Measurements from ENCODE around the gene ZNF205. TPM values are rescaled to one million over a fixed set of nuclear protein-coding genes. Genes with fewer than 3 reads are reported as not detected.

ZNF205 gene
- total RNA-seq, 1 donor from 2014 or later = 21.1 TPM

DNA sequence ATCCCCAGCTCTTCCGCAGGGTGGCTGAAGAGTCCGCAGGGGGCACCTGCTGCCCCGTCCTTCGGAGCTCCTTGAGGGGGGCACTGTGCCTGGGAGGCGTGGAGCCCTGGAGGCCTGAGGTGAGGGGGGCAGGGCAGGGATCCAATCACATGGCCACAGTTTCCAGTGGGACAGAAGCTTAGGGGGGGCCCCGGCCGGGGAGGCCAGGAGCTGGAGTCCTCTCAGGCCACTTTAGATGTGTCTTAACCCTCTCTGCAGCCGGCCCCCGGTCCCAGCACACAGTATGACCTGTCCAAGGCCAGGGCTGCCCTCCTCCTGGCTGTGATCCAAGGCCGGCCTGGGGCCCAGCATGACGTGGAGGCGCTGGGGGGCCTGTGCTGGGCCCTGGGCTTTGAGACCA is 33.3 kb downstream of the ZNF205 start:
- H3K27me3 Mint-ChIP-seq (ENCODE audit: low read depth) = peaks cover 16% of the 10 kb centered on the region
- H3K4me1 Mint-ChIP-seq = peaks cover 8% of the 10 kb centered on the region
- no peak for DNase-seq (ENCODE audit: low read depth, low spot score)
- H3K4me3 Mint-ChIP-seq = no peak overlapping the region
- H3K36me3 Mint-ChIP-seq (ENCODE audit: low read depth) = peaks cover 7% of the 10 kb centered on the region
- H3K9me3 Mint-ChIP-seq = peaks cover 2% of the 10 kb centered on the region
- TF ChIP-seq, protein P1, sequence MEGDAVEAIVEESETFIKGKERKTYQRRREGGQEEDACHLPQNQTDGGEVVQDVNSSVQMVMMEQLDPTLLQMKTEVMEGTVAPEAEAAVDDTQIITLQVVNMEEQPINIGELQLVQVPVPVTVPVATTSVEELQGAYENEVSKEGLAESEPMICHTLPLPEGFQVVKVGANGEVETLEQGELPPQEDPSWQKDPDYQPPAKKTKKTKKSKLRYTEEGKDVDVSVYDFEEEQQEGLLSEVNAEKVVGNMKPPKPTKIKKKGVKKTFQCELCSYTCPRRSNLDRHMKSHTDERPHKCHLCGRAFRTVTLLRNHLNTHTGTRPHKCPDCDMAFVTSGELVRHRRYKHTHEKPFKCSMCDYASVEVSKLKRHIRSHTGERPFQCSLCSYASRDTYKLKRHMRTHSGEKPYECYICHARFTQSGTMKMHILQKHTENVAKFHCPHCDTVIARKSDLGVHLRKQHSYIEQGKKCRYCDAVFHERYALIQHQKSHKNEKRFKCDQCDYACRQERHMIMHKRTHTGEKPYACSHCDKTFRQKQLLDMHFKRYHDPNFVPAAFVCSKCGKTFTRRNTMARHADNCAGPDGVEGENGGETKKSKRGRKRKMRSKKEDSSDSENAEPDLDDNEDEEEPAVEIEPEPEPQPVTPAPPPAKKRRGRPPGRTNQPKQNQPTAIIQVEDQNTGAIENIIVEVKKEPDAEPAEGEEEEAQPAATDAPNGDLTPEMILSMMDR (conservative IDR thresholded peaks at IDR 0.05) = no peak
- no peak overlapping the region for H3K27ac Mint-ChIP-seq (ENCODE audit: unreplicated experiment)

DNA sequence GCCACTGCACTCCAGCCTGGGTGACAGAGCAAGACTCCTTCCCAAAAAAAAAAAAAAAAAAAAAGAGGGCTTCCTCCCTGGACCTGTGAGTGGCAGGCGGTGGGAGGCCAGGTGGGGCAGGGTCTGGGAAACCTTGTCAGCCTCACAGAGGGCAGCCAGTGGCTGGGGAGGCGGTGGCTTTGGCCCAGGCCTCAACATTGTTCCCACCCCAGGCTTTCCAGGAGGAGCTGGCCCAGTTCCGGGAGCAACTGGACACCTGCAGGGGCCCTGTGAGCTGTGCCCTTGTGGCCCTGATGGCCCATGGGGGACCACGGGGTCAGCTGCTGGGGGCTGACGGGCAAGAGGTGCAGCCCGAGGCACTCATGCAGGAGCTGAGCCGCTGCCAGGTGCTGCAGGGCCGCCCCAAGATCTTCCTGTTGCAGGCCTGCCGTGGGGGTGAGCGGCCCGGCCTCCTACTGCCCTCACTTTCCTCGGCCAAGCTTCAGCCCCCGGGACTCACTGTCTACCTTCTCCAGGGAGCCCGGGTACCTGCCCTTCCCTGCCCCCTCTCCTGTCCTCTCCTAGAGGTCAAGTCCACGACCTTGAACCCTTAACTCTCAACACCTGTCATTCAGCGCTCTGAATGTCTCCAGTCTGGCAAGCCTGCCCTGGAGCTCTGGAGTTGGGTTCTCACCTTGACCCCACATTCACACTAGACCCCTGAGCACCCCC is 34.8 kb downstream of the ZNF205 start:
- H3K4me3 Mint-ChIP-seq = no peak overlapping the region
- peaks cover 24% of the 10 kb centered on the region for H3K27me3 Mint-ChIP-seq (ENCODE audit: low read depth)
- DNase-seq (ENCODE audit: low read depth, low spot score) = no peak
- H3K36me3 Mint-ChIP-seq (ENCODE audit: low read depth) = peaks cover 9% of the 10 kb centered on the region
- H3K4me1 Mint-ChIP-seq = peaks cover 17% of the 10 kb centered on the region
- TF ChIP-seq, protein P1 (conservative IDR thresholded peaks at IDR 0.05) = no peak
- no peak overlapping the region for H3K27ac Mint-ChIP-seq (ENCODE audit: unreplicated experiment)
- H3K9me3 Mint-ChIP-seq = peaks cover 5% of the 10 kb centered on the region

DNA sequence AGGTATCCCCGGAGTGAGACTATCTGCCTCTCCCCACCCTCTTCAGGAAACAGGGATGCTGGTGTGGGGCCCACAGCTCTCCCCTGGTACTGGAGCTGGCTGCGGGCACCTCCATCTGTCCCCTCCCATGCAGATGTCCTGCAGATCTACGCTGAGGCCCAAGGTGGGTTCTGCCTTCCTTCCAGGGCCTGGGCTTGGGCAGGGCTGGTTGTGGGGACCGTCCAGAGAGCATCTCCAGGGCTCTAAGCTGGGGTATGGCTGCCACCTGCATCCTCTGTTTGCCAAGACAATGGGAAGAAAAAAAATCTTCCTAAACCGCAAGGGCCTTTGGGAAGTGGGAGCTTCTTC is 35.3 kb downstream of the ZNF205 start:
- H3K4me1 Mint-ChIP-seq = peaks cover 23% of the 10 kb centered on the region
- TF ChIP-seq, protein P1 (conservative IDR thresholded peaks at IDR 0.05) = no peak
- no peak overlapping the region for H3K27ac Mint-ChIP-seq (ENCODE audit: unreplicated experiment)
- no peak for DNase-seq (ENCODE audit: low read depth, low spot score)
- H3K4me3 Mint-ChIP-seq = peak overlapping the region; percentile 92
- H3K36me3 Mint-ChIP-seq (ENCODE audit: low read depth) = peaks cover 10% of the 10 kb centered on the region
- H3K9me3 Mint-ChIP-seq = peaks cover 7% of the 10 kb centered on the region
- H3K27me3 Mint-ChIP-seq (ENCODE audit: low read depth) = peaks cover 30% of the 10 kb centered on the region

DNA sequence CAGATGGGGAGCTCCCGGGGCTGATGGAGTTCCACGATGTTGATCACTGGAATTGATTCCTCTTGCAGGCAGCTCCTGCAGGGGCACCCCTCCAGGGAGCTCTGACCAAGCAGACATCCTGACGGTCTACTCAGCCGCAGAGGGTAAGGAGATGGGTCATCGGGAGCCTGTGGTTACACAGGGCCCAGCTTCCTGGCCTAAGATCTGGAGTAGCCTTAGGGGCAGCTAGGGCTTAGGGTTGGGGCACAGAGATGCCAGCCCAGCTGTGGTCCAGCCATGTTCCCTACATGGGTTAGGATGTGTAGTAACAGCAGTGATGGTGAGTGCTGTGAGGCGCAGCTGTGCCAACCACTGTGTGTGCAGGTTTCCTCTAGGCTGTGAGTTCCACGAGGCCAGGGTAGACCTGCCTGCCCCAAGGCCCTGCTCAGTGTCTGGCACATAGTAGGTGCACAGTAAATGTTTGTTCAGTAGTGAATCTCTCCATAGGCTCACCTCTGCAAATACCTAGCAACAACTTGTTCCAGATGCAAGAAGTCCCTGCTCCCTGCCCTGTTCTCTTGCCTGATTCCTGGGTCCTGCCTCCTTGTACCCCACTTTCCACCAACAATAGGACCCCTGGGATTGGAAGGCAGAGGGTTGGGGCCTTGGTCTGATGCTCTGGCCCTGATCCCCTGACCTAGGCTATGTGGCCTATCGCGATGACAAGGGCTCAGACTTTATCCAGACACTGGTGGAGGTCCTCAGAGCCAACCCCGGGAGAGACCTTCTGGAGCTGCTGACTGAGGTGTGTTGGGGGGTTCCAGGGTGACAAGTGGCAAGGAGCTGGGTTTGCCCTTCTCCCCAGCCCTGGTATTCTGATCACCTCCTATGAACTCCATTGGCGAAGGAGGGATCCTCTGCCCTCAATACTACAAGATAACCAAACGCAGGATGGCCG is 36.1 kb downstream of the ZNF205 start:
- TF ChIP-seq, protein P1 (conservative IDR thresholded peaks at IDR 0.05) = no peak
- Mint-ChIP-seq H3K27me3 (ENCODE audit: low read depth) (peaks cover 32% of the 10 kb centered on the region), H3K4me3 (peak overlapping the region; percentile 92), H3K27ac (ENCODE audit: unreplicated experiment) (no peak overlapping the region), H3K36me3 (ENCODE audit: low read depth) (peaks cover 11% of the 10 kb centered on the region), H3K9me3 (peaks cover 8% of the 10 kb centered on the region), H3K4me1 (peaks cover 25% of the 10 kb centered on the region)
- DNase-seq (ENCODE audit: low read depth, low spot score) = no peak

DNA sequence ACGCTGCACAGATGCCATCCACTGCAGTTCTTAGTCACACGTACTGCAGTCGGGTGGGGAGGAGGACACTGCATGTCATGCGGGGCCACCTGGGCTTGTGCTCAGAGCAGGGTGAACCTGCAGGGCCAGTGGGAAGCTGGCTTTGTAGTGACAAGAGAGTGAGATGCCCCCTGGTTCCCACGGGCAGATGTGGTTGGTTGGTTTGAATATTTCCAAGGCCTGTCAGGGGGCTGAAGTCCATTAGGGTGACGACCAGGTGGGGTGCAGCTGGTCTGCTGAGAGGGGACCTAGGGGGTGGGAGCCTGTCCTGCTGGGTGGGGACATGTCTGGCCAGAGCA is 36.8 kb downstream of the ZNF205 start:
- Mint-ChIP-seq H3K4me3 (peak overlapping the region; percentile 92), H3K36me3 (ENCODE audit: low read depth) (peaks cover 11% of the 10 kb centered on the region), H3K27ac (ENCODE audit: unreplicated experiment) (no peak overlapping the region), H3K27me3 (ENCODE audit: low read depth) (peaks cover 33% of the 10 kb centered on the region), H3K9me3 (peaks cover 8% of the 10 kb centered on the region), H3K4me1 (peaks cover 25% of the 10 kb centered on the region)
- TF ChIP-seq, protein P1 (conservative IDR thresholded peaks at IDR 0.05) = no peak
- no peak for DNase-seq (ENCODE audit: low read depth, low spot score)

Measured in neural crest cell (in vitro differentiated cells).